GM19351 (cell line): Measurements from ENCODE around the gene HYPK.

Source experiments
- ATAC-seq: cut with Tn5 transposase; IDR thresholded peaks from one replicate; pipeline ENCODE4 v1.9.1; 2021; ENCODE audit warnings: mild to moderate bottlenecking, moderate library complexity; ENCODE audit not compliant: unreplicated experiment

Gene HYPK, protein sequence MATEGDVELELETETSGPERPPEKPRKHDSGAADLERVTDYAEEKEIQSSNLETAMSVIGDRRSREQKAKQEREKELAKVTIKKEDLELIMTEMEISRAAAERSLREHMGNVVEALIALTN

DNA sequence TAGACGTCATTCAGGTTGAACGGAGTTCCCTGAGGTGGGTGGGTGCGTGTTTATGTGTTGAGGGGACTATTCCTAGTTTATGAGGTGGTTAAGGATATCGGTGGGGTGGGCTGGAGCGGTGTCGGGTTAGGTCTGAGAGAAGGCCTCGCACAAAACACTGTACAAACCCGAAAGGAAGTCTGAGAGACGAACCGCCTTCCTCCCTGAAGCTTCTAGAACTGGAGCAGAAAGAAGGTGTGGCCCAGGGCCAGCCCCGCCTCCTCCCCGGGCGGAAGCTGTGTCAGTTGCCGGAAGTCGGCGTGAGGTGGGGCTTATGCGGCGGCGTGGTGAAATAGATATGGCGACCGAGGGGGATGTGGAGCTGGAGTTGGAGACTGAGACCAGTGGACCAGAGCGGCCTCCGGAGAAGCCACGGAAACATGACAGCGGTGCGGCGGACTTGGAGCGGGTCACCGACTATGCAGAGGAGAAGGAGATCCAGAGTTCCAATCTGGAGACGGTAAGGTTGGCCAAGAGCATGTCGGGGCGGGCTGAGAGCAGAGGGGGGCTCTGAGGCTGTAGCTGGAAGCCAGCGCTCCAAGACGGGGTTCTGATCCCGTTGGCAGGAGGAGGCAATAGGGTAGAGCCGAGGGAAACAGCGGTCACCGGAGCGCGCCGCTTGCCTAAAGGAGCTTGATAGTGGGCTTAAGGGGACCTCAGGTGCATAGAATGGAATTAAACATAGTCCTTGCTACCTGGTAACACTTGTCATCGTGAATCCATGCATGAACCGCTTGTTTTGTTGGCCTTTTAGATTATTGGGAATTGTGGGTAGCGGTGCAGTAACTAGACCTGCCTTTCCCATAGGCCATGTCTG is at the start of gene HYPK:
HYPK (plus strand) TSS at position 314 of the 856 bp plus-strand sequence; CDS start at position 338, 24 bp downstream.
- peak; percentile 90 for ATAC-seq

DNA sequence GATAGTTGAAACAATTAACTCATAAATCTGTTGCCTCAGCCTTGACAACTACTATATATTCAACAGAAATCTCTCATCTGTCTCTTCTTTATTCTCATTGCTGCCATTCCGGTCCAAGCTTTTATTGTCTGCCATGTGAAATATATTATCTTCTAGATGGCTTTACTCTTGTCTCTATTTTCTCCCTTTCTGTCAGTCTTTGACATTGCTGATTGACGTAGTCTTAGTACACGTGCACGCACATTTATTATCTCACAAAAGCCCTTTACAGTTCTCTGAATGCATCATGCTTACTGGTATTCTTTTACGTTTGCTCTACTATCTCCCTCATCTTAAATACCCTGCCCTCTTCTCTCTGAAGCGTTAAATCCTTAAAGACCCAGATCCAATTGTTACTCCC is 48.5 kb upstream of the HYPK start:
- ATAC-seq: no peak

DNA sequence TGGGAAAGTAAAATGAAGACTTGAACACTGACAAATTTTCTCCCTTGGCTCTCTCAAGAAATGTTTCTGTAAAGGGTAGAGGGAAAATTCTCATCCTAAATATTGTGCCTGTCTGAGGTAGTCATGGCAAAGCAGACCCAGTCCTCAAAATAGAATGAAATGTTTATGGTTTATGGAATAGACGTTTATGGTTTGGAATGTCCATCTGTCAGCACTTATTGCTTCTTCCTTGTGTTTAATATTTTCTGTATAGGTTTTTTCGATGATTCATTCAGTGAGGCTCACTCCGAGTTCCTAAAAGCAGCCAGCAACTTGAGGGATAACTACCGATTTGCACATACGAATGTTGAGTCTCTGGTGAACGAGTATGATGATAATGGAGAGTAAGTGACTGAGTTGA is 37.6 kb upstream of the HYPK start:
- no peak for ATAC-seq

DNA sequence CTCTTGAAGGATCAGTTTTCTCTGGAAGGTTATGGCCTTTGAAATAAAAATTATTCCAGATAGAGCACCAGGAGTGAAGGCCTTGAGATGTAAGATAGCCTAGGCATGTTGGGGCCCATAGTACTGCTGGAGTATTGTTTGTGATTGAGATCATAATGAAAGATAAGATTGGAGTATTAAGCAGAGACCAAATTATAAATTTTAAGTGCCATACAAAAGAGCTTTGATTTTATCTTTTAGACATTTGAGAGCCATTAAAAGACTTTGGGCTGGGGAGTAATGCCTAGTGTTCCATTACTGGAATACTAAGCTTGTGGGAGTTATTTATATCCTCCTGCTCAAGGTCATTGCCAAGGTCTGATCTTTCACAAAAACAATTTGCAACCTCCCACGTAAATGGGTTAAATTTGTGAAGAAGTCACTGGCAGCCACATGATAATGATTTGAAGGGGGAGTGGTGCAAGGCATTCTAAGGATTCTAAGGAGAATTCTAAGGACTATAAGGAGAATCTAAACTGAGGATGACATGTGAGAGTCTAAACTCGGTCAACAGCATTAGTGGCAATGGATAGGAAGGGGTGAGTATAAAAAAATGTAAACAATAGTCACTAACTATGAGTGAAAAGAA is 36.5 kb upstream of the HYPK start:
- no peak for ATAC-seq

DNA sequence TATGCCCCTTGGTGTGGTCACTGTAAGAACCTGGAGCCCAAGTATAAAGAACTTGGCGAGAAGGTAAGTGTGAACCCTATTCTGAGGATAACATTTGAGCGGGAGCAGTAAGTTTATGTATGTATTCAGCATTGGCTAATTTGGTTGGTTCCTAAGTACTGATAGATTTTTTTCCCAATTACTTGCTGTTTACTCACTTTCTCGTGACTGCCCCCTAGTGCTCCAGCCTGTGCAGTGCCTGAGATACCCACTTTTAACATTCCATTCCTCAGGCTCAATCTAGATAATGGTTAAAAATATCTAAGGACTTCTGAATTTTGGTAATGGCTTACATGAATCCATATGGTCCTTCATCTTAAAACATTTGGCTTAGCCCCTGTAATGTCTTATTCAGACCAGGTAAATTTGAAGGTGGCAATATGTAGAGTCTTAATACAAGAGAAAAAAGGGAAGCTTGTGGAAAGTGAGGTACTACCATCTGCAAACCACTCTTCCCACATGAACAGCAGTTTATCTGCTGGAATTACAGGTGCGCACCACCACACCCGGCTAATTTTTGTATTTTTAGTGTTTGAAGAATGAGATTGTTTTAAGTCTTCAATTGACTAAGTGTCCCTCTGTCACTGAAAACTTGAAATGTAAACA is 30.7 kb upstream of the HYPK start:
- ATAC-seq: no peak

DNA sequence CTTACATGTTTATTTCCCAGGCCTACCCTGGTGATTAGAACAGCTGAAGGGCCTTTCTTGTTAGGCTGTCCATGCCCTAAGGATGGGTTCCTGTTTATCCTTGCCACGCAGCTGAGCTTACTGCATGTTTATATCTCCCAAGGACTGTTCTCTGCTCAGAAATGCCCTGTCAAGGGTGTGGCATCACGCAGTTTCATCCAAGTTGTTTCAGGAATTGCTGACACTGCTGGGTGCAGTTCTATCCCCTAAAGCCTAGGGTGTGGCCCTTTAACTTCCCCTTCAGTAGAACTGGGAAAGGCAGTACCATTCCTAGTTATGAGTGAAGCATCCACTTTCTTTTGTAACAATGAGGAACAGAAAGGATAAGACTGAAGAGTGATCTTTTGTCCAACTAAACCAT is 28.6 kb upstream of the HYPK start:
- no peak for ATAC-seq

DNA sequence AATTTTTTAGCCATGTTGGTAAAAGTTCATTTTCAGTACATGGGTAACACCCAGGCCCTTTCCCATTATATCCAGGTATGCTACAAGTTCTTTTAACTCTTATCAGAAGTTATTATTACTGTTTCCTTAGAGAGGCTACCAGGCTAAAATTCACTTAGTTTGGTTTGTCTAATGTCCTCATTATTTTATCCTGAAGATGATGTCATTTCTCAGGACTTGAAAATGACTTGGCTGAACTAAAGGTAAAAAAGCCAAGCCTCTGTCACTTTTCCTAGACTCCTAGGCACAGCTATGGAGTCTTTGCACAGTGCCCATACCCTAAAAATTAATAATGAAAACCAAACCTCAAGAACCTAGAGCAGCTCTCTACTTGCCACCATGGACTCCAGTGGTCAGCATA is 27.8 kb upstream of the HYPK start:
- no peak for ATAC-seq

DNA sequence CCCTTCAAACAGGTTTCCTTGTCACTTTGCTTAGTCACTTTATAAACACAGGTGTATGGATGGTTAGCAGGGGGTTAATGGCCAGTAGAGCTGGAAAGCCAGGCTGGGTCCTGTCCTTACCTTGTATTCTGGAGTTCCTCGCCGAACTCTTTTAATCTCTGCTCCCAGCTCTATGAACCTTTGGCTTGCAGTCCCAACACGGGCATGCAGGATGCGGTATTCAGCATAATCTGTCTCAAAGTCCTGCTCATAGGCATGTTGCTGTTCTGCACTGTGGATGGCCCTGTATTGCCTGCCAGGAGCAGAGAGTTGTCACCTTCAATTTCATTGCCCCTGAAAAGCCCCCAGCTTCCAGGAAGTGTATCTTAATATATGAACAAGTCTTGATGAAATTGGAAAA is 26.3 kb upstream of the HYPK start:
- no peak for ATAC-seq

DNA sequence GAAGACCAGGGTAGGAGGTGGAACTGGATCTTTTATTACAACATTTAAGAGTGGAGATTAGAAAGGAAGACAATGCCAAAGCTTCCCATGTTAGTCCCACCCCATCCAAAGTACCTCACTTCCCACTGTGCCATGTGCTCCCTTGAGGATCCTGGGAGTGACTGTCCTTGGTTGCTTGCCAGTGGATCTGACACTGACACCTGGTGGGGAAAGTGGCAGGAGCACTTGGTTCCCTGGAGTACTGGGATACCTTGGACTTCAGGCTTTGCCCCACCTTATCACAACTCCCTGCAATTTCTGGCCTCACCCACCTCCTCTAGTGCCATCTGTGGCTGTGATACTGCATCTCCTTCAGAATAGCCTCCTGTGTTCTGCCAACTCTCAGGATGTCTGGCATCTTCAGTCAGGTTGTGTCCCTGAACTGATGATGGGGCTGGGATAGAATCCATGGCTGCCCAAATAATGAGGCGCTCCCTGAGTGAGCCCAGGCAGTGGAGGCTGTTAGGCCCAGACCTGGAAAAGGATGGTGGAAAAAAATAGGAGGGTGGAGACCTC is 24.9 kb upstream of the HYPK start:
- ATAC-seq: no peak

DNA sequence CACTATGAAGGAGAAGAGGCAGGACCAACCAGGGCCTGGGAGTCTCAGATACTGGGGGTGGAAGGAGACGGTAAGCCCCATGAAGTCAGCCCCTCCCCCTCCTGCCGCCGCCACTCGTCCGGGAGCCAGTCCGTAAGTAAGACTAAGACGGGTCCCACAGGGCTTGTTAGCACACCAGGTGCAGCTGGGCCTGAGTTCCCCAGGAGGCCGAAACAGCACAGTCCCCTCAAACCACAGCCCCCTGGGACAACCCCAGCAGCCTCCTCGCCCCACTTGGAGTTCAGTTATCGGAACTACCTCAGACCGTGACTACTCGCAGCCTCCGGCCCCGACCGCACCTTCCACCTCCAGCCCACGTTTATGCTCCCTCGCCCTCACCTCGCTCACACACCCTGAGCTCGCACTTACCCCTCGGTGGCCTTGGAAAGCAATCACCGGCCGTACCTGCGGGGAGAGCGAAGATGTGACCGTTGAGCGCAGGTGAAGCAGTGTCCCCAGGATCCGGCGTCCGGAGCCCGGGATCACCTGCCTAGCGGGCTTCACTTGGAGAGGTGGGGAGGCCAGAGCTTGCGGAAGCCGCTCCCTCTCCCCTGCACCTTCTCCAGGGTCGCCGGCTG is 24.2 kb upstream of the HYPK start:
- peak; percentile 58 for ATAC-seq

DNA sequence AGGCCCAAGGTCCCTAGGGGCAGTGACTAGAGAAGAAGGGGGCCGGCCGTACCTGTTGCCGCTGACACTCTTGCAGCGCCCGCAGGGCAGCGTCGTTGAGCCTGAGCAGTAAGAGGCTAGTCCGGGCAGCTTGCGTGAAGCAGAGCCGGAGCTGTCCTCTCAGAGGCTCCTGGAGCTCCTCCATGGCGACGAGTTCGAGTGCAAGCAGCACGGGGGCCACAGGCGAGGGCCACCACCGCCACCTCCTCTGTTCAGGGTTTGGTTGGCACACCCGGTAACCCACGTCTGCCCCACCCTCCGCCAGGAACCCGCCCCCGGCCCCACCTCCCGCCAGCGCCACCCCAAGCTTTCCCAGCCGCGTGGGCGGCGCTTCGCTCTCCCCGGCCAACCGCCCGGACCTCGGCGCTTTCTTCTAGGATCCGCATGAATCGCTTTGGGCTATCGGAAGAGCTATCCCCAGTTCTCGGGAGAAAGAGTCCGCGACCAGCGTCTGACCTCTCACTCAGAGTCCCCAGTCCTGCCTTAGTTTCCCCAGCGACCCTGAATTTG is 23.6 kb upstream of the HYPK start, which contains the start of gene ELL3:
ELL3 (minus strand) TSS at position 249 of the 549 bp plus-strand sequence; CDS start at position 184, 65 bp downstream.
- ATAC-seq: peak; percentile 32

DNA sequence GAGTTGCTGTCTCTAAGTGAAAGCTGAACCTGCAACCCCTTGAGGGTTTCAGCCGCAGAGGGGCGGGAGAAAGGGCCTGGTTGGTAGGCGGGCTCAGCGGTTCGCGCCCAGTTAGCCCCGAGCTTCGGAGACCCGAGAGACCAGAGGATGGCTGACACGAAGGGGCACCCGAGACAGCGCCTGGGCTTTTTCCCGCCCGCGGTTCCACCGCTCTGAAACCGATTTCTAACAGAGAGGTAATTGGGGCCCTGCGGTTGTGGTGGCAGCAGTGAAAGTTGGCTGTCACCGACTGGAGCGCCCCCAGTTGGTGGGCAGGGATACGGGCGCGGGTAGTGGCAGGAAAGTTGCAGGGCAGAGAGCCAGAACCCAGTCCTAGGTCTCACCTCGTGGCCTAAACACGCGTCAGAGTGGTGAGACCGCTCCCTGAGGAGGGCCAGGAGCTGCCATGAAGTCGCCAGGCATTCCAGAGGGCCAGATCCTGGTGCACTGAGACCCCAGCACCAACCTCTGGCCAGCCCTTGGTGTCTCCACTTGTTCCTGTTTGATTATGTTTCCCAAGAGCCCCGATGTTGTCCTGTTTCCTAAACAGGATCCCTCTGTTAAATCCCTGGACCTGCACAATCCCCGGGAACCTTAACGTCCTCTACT is 23.0 kb upstream of the HYPK start:
- peak; percentile 67 for ATAC-seq

DNA sequence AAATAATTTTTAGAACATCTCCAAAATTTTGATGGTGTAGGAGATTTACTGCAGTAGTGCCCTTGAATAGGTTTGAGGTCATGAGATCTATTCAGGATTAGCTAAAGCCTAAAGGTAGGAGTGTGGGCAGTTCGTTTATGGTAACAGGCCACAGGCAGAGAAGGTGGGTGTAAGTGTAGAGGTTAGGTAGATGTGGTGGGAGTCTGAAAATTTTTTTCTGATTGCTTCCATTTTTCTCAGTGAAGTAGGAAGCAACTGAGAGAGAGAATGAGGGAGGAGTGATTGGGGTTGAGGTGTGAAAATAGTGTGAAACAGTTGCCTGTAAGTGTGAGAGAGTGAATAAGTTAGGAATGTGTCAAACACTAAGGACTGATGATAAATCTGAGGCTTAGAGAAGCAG is 21.4 kb upstream of the HYPK start:
- ATAC-seq: no peak

DNA sequence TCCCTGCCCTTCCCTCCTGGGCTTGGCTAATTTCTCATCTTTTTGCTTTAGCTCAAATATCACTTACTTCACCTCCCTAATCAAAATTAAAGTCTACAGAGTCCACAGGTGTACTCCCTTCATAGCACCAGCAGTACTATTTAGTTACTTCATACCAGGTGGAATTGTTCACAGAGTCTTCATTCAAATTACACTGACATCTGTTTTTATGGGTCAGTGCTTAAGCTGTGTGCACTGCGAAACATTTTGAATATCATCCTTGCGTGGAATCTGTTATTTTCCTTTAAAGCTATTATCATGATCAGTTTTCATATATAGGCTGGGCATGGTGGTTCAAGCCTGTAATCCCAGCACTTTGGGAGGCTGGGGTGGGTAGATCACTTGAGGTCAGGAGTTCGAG is 11.0 kb upstream of the HYPK start:
- no peak for ATAC-seq

DNA sequence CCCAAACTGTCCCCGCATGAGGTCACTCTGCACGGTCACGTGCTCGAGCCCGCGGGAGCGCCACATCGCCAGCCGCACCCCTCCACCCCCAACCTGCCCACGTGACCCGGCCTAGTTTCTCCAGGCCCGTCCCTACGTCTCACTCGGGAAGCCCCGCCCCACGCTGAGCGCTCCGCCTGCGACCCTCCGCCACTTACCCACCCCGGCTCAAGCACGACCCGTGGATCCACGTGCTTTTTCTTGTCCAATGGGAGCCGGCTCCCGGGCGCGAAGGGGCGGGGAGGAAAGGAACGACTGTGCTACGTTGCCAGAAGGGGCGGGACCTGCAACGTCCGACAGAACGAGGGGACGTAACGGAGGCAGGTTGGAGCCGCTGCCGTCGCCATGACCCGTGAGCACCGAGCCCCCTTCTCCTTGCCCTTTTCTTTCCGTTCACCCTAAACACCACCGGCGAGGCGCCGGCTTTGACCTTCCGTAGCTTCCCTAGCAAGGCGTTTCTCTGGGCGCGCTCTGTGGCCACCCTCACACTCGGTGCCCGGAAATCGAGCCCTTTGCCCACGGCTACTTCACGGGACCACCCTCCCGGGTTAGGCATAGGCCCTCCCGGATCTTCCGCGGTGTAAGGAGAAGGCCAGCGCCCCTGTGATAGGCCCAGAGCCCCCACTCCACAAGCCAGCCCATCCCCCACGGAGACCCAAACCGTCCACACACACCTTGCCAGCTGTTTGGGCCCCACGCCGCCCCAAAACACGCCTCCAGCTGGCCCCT is 8.2 kb upstream of the HYPK start, which contains the start of gene SERF2:
SERF2 (plus strand) TSS at position 328 of the 768 bp plus-strand sequence; CDS start at position 385, 57 bp downstream.
- peak; percentile 83 for ATAC-seq

DNA sequence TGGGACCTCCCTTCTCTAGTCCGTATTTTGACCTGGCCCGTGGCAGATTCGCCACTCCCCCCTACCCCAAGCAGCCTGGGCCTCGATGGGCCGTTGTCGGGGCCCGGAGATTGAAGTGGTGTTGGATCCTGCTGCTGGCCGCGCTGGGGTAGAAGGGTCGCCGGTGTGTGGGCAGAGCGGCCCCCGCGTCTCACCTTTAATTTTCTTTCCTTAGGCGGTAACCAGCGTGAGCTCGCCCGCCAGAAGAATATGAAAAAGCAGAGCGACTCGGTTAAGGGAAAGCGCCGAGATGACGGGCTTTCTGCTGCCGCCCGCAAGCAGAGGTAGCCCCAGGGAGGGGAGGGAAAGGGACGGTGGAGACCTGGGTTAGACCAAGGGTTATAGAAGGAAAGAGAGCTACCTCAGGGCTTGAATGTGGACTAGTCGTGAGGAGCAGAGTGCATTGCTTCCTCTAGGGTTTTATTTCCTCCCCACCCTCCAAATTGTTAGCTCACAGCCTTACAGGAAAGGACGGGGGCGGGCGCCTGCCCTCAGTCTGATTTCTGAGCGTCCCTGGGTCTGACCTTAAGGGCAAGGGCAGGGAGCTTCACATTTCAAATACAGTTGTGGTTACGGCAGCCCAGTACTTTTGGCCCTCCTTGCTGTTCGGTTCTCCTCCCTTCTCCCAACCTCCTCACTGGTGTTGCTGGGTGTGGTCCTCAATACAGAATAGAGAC is 7.5 kb upstream of the HYPK start:
- ATAC-seq: no peak

DNA sequence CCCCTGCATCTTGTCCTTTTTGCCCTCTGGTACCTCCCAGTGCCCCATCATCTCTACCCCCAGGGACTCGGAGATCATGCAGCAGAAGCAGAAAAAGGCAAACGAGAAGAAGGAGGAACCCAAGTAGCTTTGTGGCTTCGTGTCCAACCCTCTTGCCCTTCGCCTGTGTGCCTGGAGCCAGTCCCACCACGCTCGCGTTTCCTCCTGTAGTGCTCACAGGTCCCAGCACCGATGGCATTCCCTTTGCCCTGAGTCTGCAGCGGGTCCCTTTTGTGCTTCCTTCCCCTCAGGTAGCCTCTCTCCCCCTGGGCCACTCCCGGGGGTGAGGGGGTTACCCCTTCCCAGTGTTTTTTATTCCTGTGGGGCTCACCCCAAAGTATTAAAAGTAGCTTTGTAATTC is 6.8 kb upstream of the HYPK start:
- ATAC-seq: no peak

DNA sequence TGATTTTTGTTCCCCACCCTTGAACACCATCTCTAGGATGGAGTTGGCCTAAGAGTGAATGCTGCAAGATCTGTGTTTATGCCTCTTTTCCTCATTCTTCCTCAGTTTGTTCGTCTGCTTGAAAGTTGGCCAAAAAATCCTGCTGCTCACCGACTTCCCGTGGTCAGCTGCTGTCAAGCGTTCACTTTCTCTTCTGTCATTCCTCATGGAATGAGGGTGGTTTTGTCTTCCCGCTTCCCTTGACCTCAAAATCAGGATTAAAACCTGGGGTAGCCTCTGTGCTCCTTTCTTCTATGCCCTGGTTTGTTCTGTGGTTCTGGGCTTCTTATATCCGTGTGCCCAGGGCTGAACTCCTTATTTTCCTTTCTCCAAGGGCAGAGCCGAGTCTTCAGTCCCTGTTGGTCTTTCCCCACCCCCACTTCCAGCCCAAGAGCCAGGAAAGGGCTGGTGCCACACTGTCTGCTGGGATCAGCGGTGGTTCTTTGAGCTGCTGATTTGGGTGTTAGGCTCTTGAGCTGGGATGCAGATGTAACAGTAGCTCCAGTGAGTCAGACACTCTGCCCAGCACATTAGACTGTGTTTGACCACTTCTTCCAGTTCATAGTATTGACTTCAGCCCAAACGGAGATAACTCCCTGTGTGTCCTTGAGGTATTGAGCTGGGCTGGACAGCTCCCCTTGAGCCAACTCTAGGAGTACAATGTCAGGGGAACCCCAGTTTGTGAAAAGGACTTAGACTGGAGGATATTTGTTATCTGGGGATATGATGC is 5.9 kb upstream of the HYPK start:
- ATAC-seq: no peak
